Uterus (tissue), 2 donors: ENCODE measurements around the gene LRRC7.

Experiments used
- POLR2A ChIP-seq, 2 donors: fragments of 450-650 bp; IDR thresholded peaks; one replicate each; pipeline ENCODE4 v1.6.1; 2016; ENCODE audit warnings: antibody characterized with exemption in 2 of 2, mild to moderate bottlenecking in 1 of 2, moderate library complexity in 1 of 2
- TF ChIP-seq, protein P1 (sequence below), 4 experiments: fragments of 200-600 bp in 2 of 4; fragments of 450-650 bp in 2 of 4; sonication (generic) in 2 of 4; IDR thresholded peaks; one replicate each; pipeline ENCODE4 v1.5.1; 2016 to 2019; ENCODE audit warnings: antibody characterized with exemption in 4 of 4, mild to moderate bottlenecking in 2 of 4, moderate library complexity in 1 of 4

DNA sequence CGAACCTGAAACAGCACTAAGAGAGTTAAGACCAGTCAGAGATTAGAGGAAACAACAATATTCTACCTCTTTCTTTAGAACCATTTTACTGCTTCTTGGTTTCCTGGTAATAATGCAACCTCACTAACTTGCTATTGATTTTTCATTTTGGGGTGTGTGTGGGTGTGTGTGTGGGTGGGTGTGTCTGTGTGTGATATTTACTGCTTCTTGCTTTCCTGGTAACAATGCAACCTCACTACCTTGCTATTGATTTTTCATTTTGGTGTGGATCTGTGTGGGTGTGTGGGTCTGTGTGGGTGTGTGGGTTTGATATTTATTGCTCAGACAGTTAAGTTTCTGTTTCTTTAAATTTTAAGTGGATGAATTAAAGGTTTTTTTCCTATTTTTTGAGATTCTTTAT, 208.8 kb downstream of the LRRC7 start:
- TF ChIP-seq, protein P1, sequence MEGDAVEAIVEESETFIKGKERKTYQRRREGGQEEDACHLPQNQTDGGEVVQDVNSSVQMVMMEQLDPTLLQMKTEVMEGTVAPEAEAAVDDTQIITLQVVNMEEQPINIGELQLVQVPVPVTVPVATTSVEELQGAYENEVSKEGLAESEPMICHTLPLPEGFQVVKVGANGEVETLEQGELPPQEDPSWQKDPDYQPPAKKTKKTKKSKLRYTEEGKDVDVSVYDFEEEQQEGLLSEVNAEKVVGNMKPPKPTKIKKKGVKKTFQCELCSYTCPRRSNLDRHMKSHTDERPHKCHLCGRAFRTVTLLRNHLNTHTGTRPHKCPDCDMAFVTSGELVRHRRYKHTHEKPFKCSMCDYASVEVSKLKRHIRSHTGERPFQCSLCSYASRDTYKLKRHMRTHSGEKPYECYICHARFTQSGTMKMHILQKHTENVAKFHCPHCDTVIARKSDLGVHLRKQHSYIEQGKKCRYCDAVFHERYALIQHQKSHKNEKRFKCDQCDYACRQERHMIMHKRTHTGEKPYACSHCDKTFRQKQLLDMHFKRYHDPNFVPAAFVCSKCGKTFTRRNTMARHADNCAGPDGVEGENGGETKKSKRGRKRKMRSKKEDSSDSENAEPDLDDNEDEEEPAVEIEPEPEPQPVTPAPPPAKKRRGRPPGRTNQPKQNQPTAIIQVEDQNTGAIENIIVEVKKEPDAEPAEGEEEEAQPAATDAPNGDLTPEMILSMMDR (IDR thresholded peaks at IDR 0.05): no peak
- TF ChIP-seq POLR2A (IDR thresholded peaks at IDR 0.05): no peak
